Tibial nerve (tissue), 3 donors: Measurements from ENCODE around the gene PTPRO.

Experiments
- POLR2A ChIP-seq, 2 donors: fragments of 450-650 bp; IDR thresholded peaks; one replicate each; pipeline ENCODE4 v1.6.1; 2017; ENCODE audit warnings: antibody characterized with exemption in 2 of 2, mild to moderate bottlenecking in 2 of 2, moderate library complexity in 2 of 2
- TF ChIP-seq, protein P1 (sequence below), 5 experiments: fragments of 200-600 bp in 3 of 5; fragments of 450-650 bp in 2 of 5; sonication (generic) in 3 of 5; IDR thresholded peaks; one replicate each; pipeline ENCODE4 v1.5.1; 2016 to 2019; ENCODE audit warnings: antibody characterized with exemption in 5 of 5, mild to moderate bottlenecking in 3 of 5, moderate library complexity in 2 of 5

DNA sequence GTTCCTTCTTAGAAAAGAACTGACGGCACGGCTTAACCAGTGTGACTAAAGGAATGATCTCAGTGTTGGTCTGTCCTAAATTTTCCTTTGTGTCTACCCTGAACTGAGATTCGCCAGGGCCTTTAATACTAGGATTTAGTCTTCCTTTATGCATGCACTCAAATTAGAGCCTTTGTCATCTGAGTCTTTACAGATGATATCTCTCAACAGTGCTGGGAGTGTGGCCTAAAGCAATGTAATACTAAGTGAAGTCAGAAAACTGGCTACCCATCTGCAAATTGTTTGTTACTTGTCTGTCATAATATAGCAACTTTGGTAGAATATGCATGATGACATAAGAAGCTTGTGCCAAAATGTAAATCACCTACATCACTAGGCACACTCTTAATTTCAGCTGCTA, 95.4 kb downstream of the PTPRO start:
- TF ChIP-seq POLR2A (IDR thresholded peaks at IDR 0.05): no peak
- TF ChIP-seq, protein P1, sequence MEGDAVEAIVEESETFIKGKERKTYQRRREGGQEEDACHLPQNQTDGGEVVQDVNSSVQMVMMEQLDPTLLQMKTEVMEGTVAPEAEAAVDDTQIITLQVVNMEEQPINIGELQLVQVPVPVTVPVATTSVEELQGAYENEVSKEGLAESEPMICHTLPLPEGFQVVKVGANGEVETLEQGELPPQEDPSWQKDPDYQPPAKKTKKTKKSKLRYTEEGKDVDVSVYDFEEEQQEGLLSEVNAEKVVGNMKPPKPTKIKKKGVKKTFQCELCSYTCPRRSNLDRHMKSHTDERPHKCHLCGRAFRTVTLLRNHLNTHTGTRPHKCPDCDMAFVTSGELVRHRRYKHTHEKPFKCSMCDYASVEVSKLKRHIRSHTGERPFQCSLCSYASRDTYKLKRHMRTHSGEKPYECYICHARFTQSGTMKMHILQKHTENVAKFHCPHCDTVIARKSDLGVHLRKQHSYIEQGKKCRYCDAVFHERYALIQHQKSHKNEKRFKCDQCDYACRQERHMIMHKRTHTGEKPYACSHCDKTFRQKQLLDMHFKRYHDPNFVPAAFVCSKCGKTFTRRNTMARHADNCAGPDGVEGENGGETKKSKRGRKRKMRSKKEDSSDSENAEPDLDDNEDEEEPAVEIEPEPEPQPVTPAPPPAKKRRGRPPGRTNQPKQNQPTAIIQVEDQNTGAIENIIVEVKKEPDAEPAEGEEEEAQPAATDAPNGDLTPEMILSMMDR (IDR thresholded peaks at IDR 0.05): no peak
